Vagina (tissue), 2 donors: Measurements from ENCODE around the gene PAMR1. TPM values are rescaled to one million over a fixed set of nuclear protein-coding genes. Genes with fewer than 3 reads are reported as not detected.

ENCODE experiments used
- DNase-seq, 2 donors: peaks; one replicate each; pipeline ENCODE4 v3.0.0-alpha.2; 2017; ENCODE audit errors: extremely low spot score in 2 of 2
- H3K27ac ChIP-seq: fragments of 200-600 bp; sonication (generic); one replicate; pipeline ENCODE4 v1.5.1; 2019
- H3K27me3 ChIP-seq: fragments of 200-600 bp; sonication (generic); one replicate; pipeline ENCODE4 v1.5.1; 2019
- H3K36me3 ChIP-seq, 2 donors: fragments of 200-600 bp; sonication (generic); one replicate each; pipeline ENCODE4 v1.5.1; 2017 to 2019
- H3K4me1 ChIP-seq: fragments of 200-600 bp; sonication (generic); one replicate; pipeline ENCODE4 v1.5.1; 2019
- H3K4me3 ChIP-seq, 2 donors: fragments of 200-600 bp; sonication (generic); 1 replicate in 1 of 2; 2 replicates in 1 of 2; pipeline ENCODE4 v1.5.1; 2016 to 2019
- H3K9me3 ChIP-seq: fragments of 200-600 bp; sonication (generic); one replicate; pipeline ENCODE4 v1.5.1; 2019
- CTCF ChIP-seq, 3 experiments: fragments of 450-650 bp in 2 of 3; fragments of 200-600 bp in 1 of 3; sonication (generic) in 1 of 3; IDR thresholded peaks; one replicate each; pipeline ENCODE4 v1.5.1; 2017 to 2019; ENCODE audit warnings: antibody characterized with exemption in 3 of 3, mild to moderate bottlenecking in 2 of 3, moderate library complexity in 2 of 3
- POLR2A ChIP-seq, 2 donors: fragments of 450-650 bp; IDR thresholded peaks; one replicate each; pipeline ENCODE4 v1.6.1; 2017; ENCODE audit warnings: antibody characterized with exemption in 2 of 2, mild to moderate bottlenecking in 2 of 2, moderate library complexity in 2 of 2
- POLR2AphosphoS5 ChIP-seq, 2 donors: sonication (generic); formaldehyde crosslinking; IDR thresholded peaks; one replicate each; pipeline ENCODE4 v1.9.0; 2017; ENCODE audit warnings: antibody characterized with exemption in 2 of 2, mild to moderate bottlenecking in 2 of 2, low read depth in 1 of 2; ENCODE audit not compliant: insufficient read depth in 1 of 2
- intact Hi-C: fragments of 100-400 bp; cut with DNase I; formaldehyde crosslinking; loops from one replicate; pipeline ENCODE4 v1.15.1; 2023
- total RNA-seq: library from RNA; depleted of rRNA; stranded (reverse); fragments of >200 nt; gene quantifications from one replicate; pipeline ENCODE4 v1.2.3, GENCODE V29; 2016

The PAMR1 gene
- total RNA-seq, 1 donor from 2014 or later, result 46.7 TPM

GRCh38 chr11:35518766-35519165 is 6.7 kb downstream of the PAMR1 start:
- Histone ChIP-seq H3K9me3 (no peaks in the 10 kb centered on the region), H3K27me3 (no peaks in the 10 kb centered on the region), H3K27ac (no peak overlapping the region), H3K4me1 (peaks cover 10% of the 10 kb centered on the region), H3K36me3 (no peaks in the 10 kb centered on the region), H3K4me3 (no peak overlapping the region)
- intact Hi-C loops, result no loop called here
- DNase-seq, result no peak
- no peak for TF ChIP-seq POLR2AphosphoS5 (IDR thresholded peaks at IDR 0.05; ENCODE audit: insufficient read depth in 1 of 2, low read depth in 1 of 2)

DNA sequence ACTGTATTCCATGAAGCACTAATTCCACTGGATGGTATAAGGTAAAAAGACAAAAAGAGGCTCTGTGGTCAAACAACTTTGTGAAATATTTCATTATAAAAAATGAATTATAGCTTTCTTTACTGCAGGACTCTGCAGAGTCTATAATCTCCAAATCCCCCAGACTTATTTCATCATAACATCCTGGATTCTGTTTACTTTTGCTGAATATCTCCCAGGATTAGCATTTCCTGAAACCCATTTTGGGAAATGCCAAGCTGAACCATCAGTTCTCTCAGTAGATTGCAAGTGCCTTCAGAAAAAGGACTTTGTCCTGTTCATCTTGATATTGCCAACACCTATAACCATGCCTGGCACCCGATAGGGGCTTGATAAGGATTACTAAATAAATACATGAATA is 7.9 kb downstream of the PAMR1 start:
- H3K9me3 ChIP-seq, result no peaks in the 10 kb centered on the region
- no peaks in the 10 kb centered on the region for H3K36me3 ChIP-seq
- no peak overlapping the region for H3K4me3 ChIP-seq
- no peaks in the 10 kb centered on the region for H3K27me3 ChIP-seq
- peaks cover 10% of the 10 kb centered on the region for H3K4me1 ChIP-seq
- DNase-seq, result no peak
- TF ChIP-seq POLR2AphosphoS5 (IDR thresholded peaks at IDR 0.05; ENCODE audit: insufficient read depth in 1 of 2, low read depth in 1 of 2), result no peak
- no peak for TF ChIP-seq POLR2A (IDR thresholded peaks at IDR 0.05)
- TF ChIP-seq CTCF (IDR thresholded peaks at IDR 0.05), result no peak
- no peak overlapping the region for H3K27ac ChIP-seq
- intact Hi-C loops, result no loop called here

GRCh38 chr11:35516403-35516802 is 9.0 kb downstream of the PAMR1 start:
- Histone ChIP-seq H3K4me3 (no peak overlapping the region), H3K27me3 (no peaks in the 10 kb centered on the region), H3K4me1 (peaks cover 10% of the 10 kb centered on the region), H3K27ac (no peak overlapping the region), H3K9me3 (no peaks in the 10 kb centered on the region), H3K36me3 (no peaks in the 10 kb centered on the region)
- TF ChIP-seq CTCF (IDR thresholded peaks at IDR 0.05) (no peak), POLR2AphosphoS5 (IDR thresholded peaks at IDR 0.05; ENCODE audit: insufficient read depth in 1 of 2, low read depth in 1 of 2) (no peak), POLR2A (IDR thresholded peaks at IDR 0.05) (no peak)
- intact Hi-C loops, result no loop called here
- DNase-seq, result no peak

DNA sequence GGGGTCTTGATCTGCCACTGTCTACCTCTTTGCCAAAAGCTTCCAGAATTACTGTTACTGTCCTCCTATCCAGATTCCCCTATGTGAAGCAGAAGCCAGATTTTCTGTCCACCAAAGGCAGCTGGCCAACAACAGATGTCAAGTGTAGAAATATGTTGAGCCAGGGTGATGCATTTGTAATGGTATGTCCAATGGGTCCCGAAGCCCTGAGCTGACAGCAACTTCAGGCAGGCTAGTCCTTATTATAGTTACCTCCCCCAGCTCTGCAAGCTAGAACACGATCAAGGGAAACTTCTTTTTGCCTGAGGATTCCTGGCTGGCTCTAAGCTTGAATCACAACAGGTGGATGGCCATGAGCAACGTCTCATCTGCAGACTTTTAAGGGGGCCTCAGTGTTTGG is 10.2 kb downstream of the PAMR1 start:
- peaks cover 8% of the 10 kb centered on the region for H3K4me1 ChIP-seq
- TF ChIP-seq POLR2AphosphoS5 (IDR thresholded peaks at IDR 0.05; ENCODE audit: insufficient read depth in 1 of 2, low read depth in 1 of 2) (no peak), POLR2A (IDR thresholded peaks at IDR 0.05) (no peak), CTCF (IDR thresholded peaks at IDR 0.05) (no peak)
- intact Hi-C loops, result no loop called here
- DNase-seq, result no peak
- H3K9me3 ChIP-seq, result no peaks in the 10 kb centered on the region
- no peaks in the 10 kb centered on the region for H3K36me3 ChIP-seq
- no peak overlapping the region for H3K27ac ChIP-seq
- H3K27me3 ChIP-seq, result no peaks in the 10 kb centered on the region
- no peak overlapping the region for H3K4me3 ChIP-seq

DNA sequence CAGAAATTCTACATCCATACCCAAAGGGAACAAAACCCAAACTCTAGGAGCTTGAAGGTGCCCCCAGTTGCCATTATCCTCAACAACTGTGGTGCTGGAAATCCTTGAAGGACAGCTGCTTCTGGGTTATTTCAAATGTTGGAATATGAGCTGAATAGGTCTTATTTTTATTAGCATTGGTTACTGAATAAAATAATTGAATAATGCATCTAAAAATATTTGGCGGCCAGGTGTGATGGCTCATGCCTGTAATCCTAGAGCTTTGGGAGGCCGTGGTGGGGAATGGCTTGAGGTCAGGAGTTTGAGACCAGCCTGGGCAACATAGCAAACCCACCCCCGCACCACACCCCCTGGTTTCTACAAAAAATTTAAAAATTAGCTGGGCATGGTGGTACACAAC is 10.9 kb downstream of the PAMR1 start:
- TF ChIP-seq POLR2AphosphoS5 (IDR thresholded peaks at IDR 0.05; ENCODE audit: insufficient read depth in 1 of 2, low read depth in 1 of 2) (no peak), CTCF (IDR thresholded peaks at IDR 0.05) (no peak), POLR2A (IDR thresholded peaks at IDR 0.05) (no peak)
- no peak for DNase-seq

GRCh38 chr11:35511666-35512065 is 13.8 kb downstream of the PAMR1 start:
- Histone ChIP-seq H3K36me3 (no peaks in the 10 kb centered on the region), H3K27me3 (no peaks in the 10 kb centered on the region), H3K27ac (no peak overlapping the region), H3K4me1 (peaks cover 8% of the 10 kb centered on the region), H3K4me3 (no peak overlapping the region), H3K9me3 (no peaks in the 10 kb centered on the region)
- no peak for TF ChIP-seq POLR2A (IDR thresholded peaks at IDR 0.05)
- TF ChIP-seq POLR2AphosphoS5 (IDR thresholded peaks at IDR 0.05; ENCODE audit: insufficient read depth in 1 of 2, low read depth in 1 of 2), result no peak
- no peak for TF ChIP-seq CTCF (IDR thresholded peaks at IDR 0.05)
- intact Hi-C loops, result no loop called here
- DNase-seq, result no peak

More for the DNA sequence above, 10.9 kb downstream of the PAMR1 start:
- Histone ChIP-seq H3K27ac (no peak overlapping the region), H3K9me3 (no peaks in the 10 kb centered on the region), H3K27me3 (no peaks in the 10 kb centered on the region), H3K4me3 (no peak overlapping the region), H3K36me3 (no peaks in the 10 kb centered on the region), H3K4me1 (peaks cover 8% of the 10 kb centered on the region)
- intact Hi-C loops, result no loop called here
